OCI-LY1 (cell line): ENCODE results near the gene PYCARD.

Experiments used
- H2AFZ ChIP-seq: fragments of 200-600 bp; sonication (generic), shearing (Covaris generic); 2 replicates; pipeline ENCODE4 v1.6.0; 2014; ENCODE audit warnings: antibody characterized with exemption, mild to moderate bottlenecking, low read length
- H3F3A ChIP-seq: fragments of 200-600 bp; sonication (generic), shearing (Covaris generic); 2 replicates; pipeline ENCODE4 v1.6.0; 2014; ENCODE audit warnings: mild to moderate bottlenecking, antibody characterized with exemption, low read length, moderate library complexity; ENCODE audit not compliant: insufficient read depth
- H3K27ac ChIP-seq: fragments of 200-600 bp; sonication (generic); 2 replicates; pipeline ENCODE4 v1.5.1; 2014; ENCODE audit warnings: low read length, mixed run types, mild to moderate bottlenecking, low read depth; ENCODE audit not compliant: poor library complexity, severe bottlenecking
- H3K27me3 ChIP-seq: fragments of 200-600 bp; sonication (generic); 2 replicates; pipeline ENCODE4 v1.6.0; 2014; ENCODE audit warnings: antibody characterized with exemption, mild to moderate bottlenecking, low read length, moderate library complexity; ENCODE audit not compliant: insufficient read depth
- H3K36me3 ChIP-seq: fragments of 200-600 bp; sonication (generic); 2 replicates; pipeline ENCODE4 v1.6.1; 2014; ENCODE audit warnings: mild to moderate bottlenecking, antibody characterized with exemption, low read length, moderate library complexity, mixed read lengths; ENCODE audit not compliant: insufficient read depth
- H3K4me1 ChIP-seq: fragments of 200-600 bp; sonication (generic); 2 replicates; pipeline ENCODE4 v1.5.1; 2014; ENCODE audit warnings: mild to moderate bottlenecking, low read length, moderate library complexity; ENCODE audit not compliant: insufficient read depth, severe bottlenecking
- H3K4me2 ChIP-seq: fragments of 200-600 bp; sonication (generic), shearing (Covaris generic); 2 replicates; pipeline ENCODE4 v1.6.1; 2014; ENCODE audit warnings: low read length
- H3K4me3 ChIP-seq: fragments of 200-600 bp; sonication (generic); 2 replicates; pipeline ENCODE4 v1.5.1; 2014; ENCODE audit warnings: low read length, low read depth, mild to moderate bottlenecking, mixed read lengths; ENCODE audit not compliant: poor library complexity, severe bottlenecking
- H3K79me2 ChIP-seq: fragments of 200-600 bp; shearing (Covaris generic); 2 replicates; pipeline ENCODE4 v1.6.1; 2016; ENCODE audit warnings: mixed run types, low read length, mixed read lengths; ENCODE audit not compliant: insufficient read depth
- H3K9ac ChIP-seq: fragments of 200-600 bp; sonication (generic), shearing (Covaris generic); 2 replicates; pipeline ENCODE4 v1.6.1; 2014; ENCODE audit warnings: mild to moderate bottlenecking, low read length, mixed read lengths
- H3K9me2 ChIP-seq: fragments of 200-600 bp; sonication (generic), shearing (Covaris generic); 2 replicates; pipeline ENCODE4 v1.6.1; 2014; ENCODE audit warnings: low read depth, mild to moderate bottlenecking, low read length, mixed read lengths
- H3K9me3 ChIP-seq: fragments of 200-600 bp; shearing (Covaris generic); 2 replicates; pipeline ENCODE4 v1.6.1; 2014; ENCODE audit warnings: low read length, mixed read lengths
- H4K20me1 ChIP-seq: fragments of 200-600 bp; sonication (generic), shearing (Covaris generic); 2 replicates; pipeline ENCODE4 v1.6.0; 2016; ENCODE audit warnings: mild to moderate bottlenecking, low read length; ENCODE audit not compliant: insufficient read depth
- EZH2 ChIP-seq: fragments of 200-600 bp; sonication (generic), shearing (Covaris generic); IDR thresholded peaks from 2 replicates; pipeline ENCODE4 v1.8.0; 2017; ENCODE audit warnings: borderline replicate concordance, mixed run types, mild to moderate bottlenecking, antibody characterized with exemption, low read length, moderate library complexity, mixed read lengths
- TF ChIP-seq, protein P1 (sequence below): fragments of 200-600 bp; sonication (generic), shearing (Covaris generic); IDR thresholded peaks from 2 replicates; pipeline ENCODE4 v1.5.1; 2017; ENCODE audit warnings: mild to moderate bottlenecking, antibody characterized with exemption, low read length, moderate library complexity, mixed read lengths

PYCARD gene

DNA sequence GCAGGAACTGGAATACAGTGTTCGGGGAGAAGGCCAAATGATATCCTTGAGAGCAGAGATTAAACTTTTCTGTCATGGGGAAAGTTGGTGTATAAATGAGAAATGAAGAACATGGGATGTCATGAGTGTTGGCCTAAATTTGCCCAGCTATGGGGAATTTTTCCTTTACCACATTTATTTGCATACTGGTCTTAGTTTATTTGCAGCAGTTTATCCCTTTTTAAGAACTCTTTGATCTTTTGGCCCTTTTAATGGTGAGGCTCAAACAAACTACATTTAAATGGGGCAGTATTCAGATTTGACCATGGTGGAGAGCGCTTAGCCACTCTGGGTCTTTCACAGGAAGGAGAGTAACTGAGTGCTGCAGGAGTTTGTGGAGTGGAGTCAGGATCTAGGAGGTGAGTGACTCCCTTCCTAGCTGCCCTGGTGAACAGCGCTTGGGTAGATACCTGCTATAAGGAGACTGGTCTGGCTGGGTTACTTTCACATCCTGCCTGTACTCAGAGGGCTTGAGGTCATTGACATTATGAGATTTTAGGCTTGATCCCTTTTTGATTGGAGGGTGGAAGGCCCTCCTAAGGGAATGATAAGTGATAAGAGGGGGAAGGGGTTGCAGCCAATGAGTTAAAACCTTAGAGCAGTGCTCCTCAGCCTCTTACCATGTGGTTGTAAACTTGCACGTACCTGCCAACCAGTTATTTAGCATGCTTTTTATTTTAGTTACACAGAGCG lies 10.7 kb downstream of the PYCARD start:
- no peak overlapping the region for H2AFZ ChIP-seq
- H3K9ac ChIP-seq, result no peak overlapping the region
- TF ChIP-seq EZH2, result no peak
- TF ChIP-seq, protein P1, sequence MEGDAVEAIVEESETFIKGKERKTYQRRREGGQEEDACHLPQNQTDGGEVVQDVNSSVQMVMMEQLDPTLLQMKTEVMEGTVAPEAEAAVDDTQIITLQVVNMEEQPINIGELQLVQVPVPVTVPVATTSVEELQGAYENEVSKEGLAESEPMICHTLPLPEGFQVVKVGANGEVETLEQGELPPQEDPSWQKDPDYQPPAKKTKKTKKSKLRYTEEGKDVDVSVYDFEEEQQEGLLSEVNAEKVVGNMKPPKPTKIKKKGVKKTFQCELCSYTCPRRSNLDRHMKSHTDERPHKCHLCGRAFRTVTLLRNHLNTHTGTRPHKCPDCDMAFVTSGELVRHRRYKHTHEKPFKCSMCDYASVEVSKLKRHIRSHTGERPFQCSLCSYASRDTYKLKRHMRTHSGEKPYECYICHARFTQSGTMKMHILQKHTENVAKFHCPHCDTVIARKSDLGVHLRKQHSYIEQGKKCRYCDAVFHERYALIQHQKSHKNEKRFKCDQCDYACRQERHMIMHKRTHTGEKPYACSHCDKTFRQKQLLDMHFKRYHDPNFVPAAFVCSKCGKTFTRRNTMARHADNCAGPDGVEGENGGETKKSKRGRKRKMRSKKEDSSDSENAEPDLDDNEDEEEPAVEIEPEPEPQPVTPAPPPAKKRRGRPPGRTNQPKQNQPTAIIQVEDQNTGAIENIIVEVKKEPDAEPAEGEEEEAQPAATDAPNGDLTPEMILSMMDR, result no peak
- no peak overlapping the region for H3K4me3 ChIP-seq
- peaks cover 96% of the 10 kb centered on the region for H3K36me3 ChIP-seq
- H3K4me1 ChIP-seq, result no peaks in the 10 kb centered on the region
- H3K4me2 ChIP-seq, result no peak overlapping the region
- no peak overlapping the region for H3K27ac ChIP-seq
- H3K79me2 ChIP-seq, result no peaks in the 10 kb centered on the region
- peaks cover 12% of the 10 kb centered on the region for H3F3A ChIP-seq
- H3K27me3 ChIP-seq, result no peaks in the 10 kb centered on the region
- peaks cover 2% of the 10 kb centered on the region; the same call in 1 of the 2 replicates for H4K20me1 ChIP-seq
- no peaks in the 10 kb centered on the region for H3K9me2 ChIP-seq
- no peaks in the 10 kb centered on the region for H3K9me3 ChIP-seq

DNA sequence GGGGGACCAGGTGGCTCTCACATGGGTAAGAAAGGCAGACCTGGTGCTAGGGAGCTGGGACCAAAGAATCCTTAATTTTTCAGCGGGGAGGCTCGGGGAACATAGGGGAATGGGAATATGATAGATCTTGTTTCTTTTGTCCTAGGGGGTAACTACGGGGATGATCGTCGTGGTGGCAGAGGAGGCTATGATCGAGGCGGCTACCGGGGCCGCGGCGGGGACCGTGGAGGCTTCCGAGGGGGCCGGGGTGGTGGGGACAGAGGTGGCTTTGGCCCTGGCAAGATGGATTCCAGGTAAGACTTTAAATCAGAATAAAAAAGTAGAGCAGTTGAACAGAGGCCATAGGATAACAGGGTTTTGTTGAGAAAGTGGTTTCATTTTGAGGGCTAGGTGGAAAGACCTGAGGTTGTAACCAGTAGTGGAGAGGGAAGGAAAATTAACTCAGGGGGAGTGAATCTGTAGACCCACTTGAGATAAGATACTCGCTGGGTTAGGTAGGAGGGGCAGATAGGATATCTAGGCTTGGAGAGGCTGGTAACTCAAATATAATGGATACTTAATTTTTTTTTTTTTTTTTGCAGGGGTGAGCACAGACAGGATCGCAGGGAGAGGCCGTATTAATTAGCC lies 11.6 kb downstream of the PYCARD start:
- no peaks in the 10 kb centered on the region for H3K9me3 ChIP-seq
- H2AFZ ChIP-seq, result no peak overlapping the region
- H3K4me3 ChIP-seq, result no peak overlapping the region
- H3K27ac ChIP-seq, result no peak overlapping the region
- 0 out of 2 replicates have a peak, but pooled peaks cover 4% of the 10 kb centered on the region for H3K79me2 ChIP-seq
- no peaks in the 10 kb centered on the region for H3K4me1 ChIP-seq
- TF ChIP-seq EZH2, result no peak
- H3F3A ChIP-seq, result peaks cover 12% of the 10 kb centered on the region
- no peaks in the 10 kb centered on the region for H3K9me2 ChIP-seq
- no peak overlapping the region for H3K9ac ChIP-seq
- H3K36me3 ChIP-seq, result peaks cover 100% of the 10 kb centered on the region
- H3K27me3 ChIP-seq, result no peaks in the 10 kb centered on the region
- H4K20me1 ChIP-seq, result peaks cover 2% of the 10 kb centered on the region; the same call in 1 of the 2 replicates
- no peak overlapping the region for H3K4me2 ChIP-seq

DNA sequence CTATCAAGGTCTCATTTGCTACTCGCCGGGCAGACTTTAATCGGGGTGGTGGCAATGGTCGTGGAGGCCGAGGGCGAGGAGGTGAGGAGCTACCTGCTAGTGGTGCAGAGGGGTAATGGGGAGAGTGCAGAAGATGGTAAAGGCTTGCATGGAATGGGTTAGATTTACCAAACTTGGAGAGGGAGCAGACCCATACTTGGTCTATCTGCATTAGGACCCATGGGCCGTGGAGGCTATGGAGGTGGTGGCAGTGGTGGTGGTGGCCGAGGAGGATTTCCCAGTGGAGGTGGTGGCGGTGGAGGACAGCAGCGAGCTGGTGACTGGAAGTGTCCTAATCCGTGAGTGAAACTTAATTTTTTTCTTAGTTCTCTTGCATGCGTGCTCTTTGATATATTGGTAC lies 12.5 kb downstream of the PYCARD start:
- Histone ChIP-seq H3K36me3 (peaks cover 100% of the 10 kb centered on the region), H3K79me2 (peaks cover 9% of the 10 kb centered on the region; the same call in 1 of the 2 replicates), H3K9me2 (no peaks in the 10 kb centered on the region), H3K4me1 (no peaks in the 10 kb centered on the region), H3K4me3 (no peak overlapping the region), H3K4me2 (no peak overlapping the region), H3K9ac (no peak overlapping the region), H4K20me1 (peaks cover 2% of the 10 kb centered on the region; the same call in 1 of the 2 replicates), H3F3A (peaks cover 12% of the 10 kb centered on the region), H3K9me3 (no peaks in the 10 kb centered on the region), H3K27me3 (no peaks in the 10 kb centered on the region), H3K27ac (no peak overlapping the region), H2AFZ (no peak overlapping the region)
- TF ChIP-seq, protein P1, result no peak
- no peak for TF ChIP-seq EZH2
